Upper lobe of left lung (tissue), 4 donors: ENCODE results near the gene CDH11.

Source experiments
- EP300 ChIP-seq, 4 donors: sonication (generic); formaldehyde crosslinking; IDR thresholded peaks; one replicate each; pipeline ENCODE4 v1.5.1; 2017; ENCODE audit warnings: antibody characterized with exemption in 4 of 4, control low read depth in 2 of 4
- TF ChIP-seq, protein P1 (sequence below), 6 experiments: fragments of 450-650 bp in 4 of 6; fragments of 200-600 bp in 2 of 6; sonication (generic) in 2 of 6; IDR thresholded peaks; one replicate each; pipeline ENCODE4 v1.5.1; 2016 to 2019; ENCODE audit warnings: antibody characterized with exemption in 6 of 6

DNA sequence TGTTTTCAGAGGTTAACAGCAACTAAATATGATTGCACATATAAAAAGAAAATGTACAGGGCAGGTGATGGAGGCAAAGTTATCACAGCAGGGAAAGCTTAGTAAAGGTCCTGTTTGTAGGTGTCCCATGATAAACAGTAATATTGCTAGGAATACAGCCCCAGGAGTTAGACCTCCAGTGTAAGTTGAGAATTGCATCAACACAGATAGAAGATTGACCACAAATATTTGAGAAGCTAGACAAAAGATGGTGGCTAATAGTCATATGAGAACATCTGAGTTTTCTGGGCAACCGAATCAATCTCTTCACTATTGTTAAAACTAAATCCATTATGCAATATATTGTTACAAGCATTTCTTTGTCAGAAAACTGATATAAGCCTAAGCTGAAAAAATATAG lies 152.6 kb downstream of the CDH11 start:
- TF ChIP-seq, protein P1, sequence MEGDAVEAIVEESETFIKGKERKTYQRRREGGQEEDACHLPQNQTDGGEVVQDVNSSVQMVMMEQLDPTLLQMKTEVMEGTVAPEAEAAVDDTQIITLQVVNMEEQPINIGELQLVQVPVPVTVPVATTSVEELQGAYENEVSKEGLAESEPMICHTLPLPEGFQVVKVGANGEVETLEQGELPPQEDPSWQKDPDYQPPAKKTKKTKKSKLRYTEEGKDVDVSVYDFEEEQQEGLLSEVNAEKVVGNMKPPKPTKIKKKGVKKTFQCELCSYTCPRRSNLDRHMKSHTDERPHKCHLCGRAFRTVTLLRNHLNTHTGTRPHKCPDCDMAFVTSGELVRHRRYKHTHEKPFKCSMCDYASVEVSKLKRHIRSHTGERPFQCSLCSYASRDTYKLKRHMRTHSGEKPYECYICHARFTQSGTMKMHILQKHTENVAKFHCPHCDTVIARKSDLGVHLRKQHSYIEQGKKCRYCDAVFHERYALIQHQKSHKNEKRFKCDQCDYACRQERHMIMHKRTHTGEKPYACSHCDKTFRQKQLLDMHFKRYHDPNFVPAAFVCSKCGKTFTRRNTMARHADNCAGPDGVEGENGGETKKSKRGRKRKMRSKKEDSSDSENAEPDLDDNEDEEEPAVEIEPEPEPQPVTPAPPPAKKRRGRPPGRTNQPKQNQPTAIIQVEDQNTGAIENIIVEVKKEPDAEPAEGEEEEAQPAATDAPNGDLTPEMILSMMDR (IDR thresholded peaks at IDR 0.05) = no peak
- no peak for TF ChIP-seq EP300 (IDR thresholded peaks at IDR 0.05)
